ENCODE results near the gene RCOR1.
"Not testable (repeated sequence)": the region's sequence is repeated elsewhere in the genome, so short reads cannot be mapped to it uniquely, and the experiment has no call there.

The RCOR1 gene

DNA sequence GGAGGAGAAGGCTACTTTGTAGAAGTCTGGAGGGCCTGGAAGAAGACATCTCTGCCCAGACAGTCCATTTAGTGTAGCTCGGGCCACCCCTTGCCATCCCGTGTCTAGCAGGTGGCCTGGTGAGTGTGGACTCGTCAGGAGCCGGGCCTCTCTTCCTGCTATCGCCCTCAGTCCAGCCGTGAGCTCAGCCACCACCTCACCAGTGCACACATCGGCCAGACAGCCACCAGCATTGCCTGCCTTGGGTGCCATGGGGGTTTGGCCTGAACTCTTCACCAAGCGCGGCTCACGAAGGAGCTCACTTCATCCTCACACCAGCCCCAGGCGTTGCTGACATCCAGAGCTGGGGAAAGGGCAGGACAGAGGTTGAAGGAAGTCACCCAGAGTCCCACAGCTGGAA is 165.2 kb downstream of the RCOR1 start:
- no peak for DNase-seq

DNA sequence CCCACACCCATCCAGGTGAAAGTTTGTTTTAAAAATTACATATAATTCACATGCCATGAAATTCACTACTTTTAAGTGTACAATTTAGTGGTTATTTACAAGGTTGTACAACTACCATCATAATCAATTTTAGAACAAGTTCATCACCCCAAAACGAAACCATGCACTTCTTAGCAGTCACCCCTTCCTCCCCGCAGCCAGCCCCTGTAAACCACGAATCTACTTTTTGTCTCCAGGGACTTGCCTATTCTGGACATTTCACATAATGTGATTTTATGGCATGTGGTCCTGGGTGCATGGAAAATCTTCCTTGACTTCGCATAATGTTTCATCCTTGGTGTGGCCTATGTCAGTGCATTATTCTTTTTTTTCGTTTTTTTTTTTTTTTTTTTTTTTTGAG is 165.6 kb downstream of the RCOR1 start:
- no peak for DNase-seq

DNA sequence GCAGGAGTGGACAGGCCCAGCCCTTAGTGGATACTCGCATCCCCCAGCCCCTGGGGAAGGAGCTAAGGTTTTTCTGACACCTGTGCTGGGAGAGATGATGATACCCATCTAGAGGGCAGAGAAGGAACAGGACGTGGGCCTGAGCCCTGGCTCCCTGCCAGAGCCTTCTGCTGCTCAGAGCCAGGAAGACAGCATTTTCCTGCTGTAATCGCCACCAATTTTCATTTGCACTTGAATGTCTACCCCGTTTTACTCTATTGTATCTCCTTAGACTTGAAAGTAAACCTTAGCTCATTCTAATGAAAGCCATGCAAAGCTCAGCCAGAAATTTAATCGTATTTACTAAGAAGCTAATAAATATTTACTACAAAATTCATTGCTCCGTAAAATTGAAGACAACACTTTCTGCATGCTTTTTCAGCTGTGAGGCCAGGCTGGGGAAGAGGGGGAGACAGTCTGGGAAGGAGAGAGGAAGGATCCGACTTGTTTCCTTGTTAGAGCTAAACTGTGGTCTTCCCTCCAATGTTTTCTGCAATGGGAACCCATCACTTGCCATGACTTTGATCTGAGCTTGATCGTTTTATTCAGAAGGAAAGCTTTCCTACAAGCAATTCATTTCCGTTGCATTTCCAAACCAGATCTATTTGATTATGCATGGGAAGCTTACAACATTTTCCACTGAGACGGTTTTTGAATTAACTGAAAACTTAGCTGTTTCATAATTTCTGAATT is 167.2 kb downstream of the RCOR1 start:
- DNase-seq = no peak

DNA sequence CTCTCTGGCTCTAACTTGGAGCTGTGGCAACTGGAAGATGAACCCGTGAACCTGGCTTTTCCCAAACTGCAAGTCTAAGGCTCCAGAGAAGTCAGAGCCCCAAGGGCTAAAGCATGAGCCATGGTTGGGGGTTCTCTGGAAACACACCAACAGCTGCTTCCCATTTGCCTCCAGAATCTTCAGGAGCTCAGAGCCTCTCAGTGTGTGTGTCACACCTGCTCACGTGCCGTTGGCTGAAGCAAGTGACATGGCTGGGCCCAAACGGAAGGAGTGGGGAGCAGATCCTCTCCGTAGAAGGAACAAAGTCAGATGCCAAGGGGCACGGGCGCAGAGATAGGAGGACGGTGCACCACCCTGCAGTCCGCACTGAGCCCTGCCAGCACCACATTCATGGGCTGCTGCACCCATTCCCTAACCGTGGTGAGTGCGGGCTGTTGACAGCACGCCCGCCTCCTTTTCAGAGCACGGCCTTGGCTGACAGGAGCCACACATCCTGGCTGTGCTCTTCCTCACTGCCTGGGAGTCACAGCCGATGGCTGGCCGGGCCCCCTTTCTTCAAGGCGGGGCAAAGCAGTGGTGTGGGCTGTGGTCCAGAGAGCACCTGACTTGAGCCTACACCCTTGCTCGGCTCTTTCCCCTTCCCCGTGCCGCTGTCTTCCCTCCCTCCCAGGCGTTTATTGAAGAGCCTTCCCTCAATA is 168.2 kb downstream of the RCOR1 start:
- DNase-seq = no peak

DNA sequence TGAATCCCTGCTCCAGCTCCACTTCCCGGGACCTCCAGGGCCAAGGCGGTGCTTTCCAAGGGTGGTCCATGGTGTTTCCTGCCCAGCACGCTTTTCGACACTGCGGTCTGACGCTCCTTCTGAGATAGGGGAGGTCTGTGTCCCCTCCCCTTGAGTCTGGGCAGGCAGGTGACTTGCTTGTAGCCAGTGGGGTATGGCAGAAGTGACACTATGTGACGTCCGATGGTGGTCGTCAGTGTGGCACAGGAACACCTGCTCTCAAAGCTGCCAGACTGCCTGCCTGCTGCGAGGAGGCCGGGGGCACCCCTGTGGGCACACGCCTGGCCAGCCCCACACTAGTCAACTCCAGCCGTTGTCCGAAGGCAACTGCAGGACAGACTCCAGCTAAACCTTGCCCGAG is 168.8 kb downstream of the RCOR1 start:
- DNase-seq = no peak

DNA sequence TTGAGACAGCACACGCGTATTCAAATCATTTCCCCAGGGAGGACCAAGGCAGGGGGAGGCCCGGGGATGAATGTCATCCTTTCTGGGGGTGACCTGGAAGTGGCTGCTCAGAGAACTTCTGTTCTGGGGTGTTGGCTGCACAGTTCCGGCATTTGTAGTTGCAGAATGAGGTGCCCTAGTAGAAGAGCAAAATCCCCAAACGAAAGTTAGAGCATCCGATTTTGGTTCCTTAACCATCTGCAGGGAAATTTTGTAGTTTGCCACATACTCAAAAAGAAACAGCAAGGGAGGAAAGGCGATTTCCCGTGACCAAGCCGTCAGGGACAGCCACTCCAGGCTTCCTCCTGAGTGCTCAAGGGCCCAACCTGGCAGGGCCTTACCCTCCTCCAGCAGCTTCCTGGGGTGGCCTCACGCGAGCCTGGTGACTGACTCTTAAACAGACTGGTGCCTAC is 171.8 kb downstream of the RCOR1 start:
- no peak for DNase-seq

DNA sequence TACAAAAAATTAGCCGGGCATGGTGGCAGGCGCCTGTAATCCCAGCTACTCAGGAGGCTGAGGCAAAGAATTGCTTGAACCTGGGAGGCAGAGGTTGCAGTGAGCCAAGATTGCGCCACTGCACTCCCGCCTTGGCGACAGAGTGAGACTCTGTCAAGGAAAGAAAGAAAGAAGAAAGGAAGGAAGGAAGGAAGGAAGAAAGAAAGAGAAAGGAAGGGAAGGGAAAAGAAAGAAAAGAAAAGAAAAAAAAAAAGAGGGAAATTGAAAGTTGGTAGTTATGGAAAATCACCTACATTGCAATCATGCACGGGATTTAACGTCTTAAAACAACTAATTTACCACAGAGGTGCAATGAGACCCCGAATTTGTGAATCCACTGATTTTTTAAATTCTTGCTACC is 173.3 kb downstream of the RCOR1 start:
- not testable (repeated sequence) for DNase-seq

DNA sequence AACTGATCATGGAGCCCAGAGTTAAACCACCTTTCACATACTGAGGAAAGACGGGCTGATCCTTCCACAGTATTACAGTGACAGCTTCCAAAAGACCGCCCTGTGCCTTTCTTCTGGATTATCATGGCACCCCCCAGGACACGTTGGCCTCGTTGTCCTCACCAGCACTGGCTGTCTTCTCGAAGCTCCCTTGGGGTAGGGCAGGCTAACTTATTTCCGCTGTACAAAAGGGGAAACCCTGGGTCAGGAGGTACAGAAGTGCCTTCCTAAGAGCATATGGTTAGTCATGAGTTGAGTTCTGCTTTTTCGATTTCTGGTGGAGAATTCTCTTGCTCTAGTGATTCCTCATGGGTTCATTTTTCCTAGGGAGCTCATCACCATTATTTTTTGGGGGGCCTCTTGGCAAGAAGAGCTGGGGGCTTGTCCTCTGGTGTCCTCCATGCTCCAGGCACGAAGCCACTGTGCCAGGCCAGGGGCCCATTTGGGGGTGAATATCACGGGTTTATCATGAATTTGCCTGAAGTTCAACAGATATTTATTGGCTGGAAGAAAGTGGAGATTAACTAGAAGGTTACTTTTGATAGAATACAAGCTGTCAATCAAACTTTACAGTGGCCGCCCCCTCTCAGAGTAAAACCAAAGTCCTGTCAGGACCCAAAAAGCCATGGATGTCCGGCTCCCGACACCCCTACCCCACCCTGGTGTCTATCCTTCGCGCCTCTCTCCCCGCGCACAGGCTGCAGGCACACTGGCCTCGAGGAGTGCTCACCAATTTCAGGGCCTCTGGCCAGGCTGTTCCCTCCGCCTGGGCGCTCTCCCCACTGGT is 176.0 kb downstream of the RCOR1 start:
- DNase-seq = no peak

DNA sequence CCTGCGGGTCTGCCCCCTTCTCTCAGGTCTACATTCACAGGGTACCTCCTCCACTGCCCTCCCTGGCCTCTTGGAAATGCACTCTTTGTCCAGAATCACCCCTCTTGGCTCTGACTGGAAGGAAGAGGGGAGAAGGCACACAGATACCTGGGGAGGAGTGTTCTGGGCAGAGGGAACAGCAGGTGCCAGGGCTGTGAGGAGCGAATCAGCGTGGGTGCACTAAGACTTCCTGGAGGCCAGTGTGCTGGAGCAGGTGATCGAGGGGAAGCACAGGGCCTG is 176.5 kb downstream of the RCOR1 start:
- DNase-seq = no peak

DNA sequence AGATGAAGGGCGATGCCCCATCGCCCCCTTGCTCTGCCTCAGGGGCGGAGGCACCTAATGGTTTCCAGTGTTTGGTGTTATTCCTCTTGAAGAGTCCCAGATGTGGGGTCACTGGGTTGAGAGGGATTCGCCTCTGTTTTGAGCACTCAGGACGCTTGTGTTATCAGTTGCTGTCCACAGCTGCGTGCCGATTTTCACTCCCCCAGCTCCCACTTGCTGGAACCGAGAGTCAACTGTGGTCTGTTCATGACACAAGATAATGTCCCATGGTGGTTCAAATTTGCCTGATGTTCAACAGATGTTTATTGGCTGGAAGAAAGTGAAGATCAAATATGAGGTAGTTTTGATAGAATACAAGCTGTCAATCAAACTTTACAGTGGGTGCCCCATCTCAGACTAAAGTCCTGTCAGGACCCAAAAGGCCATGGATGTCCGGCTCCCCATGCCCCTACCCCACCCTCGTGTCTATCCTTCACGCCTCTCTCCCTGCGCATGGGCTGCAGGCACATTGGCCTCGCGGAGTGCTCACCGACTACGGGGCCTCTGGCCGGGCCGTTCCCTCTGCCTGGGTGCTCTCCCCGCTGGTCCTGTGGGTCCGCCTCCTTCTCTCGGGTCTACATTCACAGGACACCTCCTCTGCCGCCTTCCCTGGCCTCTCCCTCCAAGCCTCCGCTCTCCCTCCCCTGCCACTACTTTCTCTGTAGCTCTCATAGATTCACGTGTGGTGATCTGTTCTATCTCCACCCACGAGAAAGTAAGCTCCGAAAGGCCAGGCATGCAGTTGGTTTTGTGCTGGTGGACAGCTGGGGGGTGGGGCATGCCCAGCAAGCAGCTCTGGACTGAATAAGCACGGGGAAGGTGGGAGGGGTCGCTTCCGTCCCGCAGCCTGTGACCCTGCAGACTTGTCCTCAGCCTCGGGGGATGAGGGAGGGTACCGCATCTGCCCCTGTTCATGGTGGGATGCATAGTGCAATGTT is 178.0 kb downstream of the RCOR1 start:
- DNase-seq = no peak

DNA sequence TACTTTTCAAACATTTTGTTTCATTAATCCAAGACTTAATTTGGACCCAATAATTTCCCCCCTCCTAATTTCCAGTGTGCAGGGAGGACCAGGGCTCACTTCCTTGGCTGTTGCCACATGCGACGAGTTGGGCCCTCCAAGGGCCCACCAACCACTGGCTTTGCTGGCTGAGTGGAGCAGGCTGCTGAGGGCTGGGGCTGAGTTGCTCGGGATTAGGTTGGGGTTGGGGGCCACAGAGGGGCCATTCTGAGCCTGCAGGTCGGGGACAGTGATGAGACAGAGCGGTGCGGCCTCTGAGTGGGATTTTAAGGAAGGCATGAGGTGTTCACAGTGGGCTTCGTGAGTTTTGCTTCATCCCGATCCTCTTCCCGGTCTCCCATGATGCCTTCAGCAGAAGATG is 178.7 kb downstream of the RCOR1 start:
- DNase-seq = no peak

DNA sequence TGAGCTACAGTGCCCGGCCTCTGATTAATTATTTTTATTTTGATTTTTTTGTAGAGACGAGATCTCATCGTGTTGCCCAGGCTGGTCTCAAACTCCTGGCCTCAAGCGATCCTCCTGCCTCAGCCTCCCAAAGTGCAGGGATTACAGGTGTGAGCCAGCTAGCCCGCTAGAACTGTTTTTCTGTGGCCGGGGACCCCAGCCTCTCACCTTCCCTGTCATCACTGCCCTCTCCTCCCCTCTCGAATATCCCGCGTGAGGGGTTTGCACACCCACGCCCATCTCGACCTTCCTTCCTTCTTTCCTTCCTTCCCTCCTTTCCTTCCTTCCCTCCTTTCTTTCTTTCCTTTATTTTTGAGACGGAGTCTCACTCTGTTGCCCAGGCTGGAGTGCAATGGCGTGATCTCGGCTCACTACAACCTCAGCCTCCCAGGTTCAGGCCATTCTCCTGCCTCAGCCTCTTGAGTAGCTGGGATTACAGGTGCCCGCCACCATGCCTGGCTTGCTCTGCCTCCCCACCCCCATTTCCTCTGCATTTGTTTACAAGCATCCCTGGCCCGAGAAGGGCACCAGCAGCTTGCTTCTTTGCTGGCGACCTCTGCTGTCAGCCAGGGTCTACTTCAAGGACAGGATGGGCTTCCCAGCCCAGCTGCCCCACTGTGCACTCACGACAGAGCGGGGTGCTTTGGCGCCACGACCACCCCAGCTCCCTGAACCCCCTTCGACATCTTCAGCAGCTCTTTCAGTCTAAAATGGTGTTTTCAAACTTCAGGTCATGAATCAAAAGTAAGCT is 180.5 kb downstream of the RCOR1 start:
- DNase-seq = peak in 1 of 2 experiments; percentile 30

DNA sequence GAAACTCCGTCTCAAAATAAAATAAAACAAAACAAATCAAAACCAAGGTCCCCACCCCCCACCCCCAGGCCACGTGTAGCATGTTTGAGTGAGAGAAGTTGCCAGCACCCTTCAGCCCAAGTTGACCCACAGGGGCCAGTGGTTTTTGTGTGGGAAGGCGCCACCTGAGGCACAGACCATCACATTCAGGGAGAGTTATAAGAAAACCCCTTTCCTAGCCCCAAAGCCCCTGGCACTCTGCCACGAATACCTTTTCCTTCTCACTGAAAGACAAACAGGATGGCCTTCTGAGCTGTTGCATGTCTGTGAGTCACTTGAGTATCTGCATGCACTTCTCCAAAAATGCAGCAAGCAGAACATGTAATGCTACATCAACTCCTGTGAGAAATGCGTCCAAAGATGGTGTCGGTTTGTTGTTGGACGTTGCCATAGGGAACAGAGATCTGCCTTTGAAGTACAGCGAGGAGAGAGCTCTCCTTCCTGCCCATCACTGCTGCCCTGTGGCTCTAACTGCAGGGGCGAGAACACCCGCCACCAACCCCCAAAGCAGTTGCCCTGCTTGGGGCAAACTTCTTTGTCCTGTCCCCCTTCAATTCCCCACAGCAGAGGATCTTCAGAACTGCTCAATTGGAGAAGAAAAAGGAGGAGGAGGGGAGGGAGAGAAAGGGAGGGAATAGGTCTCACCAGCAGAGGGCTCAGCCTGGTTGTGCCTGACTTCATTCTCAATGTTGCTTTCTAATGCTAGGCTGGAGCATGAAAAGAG is 182.1 kb downstream of the RCOR1 start:
- peak; percentile 42 to 74 for DNase-seq

DNA sequence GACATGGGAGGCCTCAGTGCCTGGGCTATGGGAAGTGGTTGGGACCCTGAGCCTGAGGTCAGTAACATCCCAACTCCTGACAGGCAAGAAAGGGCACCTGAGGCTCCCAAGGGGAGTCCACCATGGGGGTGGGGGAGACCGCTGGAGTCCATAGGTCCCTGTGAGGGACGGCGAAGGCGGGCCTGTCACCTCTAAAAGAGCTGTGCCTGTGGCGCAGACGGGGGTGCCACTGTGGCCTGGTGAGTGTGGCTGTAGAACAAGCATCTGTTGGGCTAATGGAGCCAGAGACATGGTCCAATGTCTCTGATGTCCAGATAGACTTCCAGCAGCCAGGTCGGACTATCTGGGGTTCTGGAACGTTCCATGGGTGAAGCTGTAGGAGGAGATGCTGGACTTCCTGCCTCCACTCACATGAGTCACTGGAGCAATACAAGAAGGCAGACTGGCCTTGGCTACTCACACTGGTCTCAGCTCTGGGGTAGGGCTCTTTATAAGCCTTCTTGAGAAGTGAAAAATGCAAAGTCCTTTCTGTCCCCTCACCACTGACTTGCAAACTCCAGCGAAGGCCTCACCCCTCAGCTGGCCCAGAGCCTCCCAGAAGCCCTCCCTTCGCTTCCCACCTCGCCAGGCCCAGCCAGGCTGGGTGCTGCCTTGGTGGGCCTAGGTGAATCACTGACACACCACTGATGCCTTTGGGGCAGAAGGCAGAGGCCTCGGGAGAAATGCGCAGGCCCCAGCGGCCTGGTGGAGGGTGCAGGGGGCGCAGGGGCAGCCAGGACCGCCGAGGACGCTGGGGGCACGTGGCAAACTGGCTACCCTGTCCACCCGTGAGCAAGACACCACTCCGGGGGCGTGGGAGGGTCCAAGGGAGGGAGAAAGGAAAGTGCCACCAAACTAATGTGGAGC is 183.7 kb downstream of the RCOR1 start:
- no peak for DNase-seq

DNA sequence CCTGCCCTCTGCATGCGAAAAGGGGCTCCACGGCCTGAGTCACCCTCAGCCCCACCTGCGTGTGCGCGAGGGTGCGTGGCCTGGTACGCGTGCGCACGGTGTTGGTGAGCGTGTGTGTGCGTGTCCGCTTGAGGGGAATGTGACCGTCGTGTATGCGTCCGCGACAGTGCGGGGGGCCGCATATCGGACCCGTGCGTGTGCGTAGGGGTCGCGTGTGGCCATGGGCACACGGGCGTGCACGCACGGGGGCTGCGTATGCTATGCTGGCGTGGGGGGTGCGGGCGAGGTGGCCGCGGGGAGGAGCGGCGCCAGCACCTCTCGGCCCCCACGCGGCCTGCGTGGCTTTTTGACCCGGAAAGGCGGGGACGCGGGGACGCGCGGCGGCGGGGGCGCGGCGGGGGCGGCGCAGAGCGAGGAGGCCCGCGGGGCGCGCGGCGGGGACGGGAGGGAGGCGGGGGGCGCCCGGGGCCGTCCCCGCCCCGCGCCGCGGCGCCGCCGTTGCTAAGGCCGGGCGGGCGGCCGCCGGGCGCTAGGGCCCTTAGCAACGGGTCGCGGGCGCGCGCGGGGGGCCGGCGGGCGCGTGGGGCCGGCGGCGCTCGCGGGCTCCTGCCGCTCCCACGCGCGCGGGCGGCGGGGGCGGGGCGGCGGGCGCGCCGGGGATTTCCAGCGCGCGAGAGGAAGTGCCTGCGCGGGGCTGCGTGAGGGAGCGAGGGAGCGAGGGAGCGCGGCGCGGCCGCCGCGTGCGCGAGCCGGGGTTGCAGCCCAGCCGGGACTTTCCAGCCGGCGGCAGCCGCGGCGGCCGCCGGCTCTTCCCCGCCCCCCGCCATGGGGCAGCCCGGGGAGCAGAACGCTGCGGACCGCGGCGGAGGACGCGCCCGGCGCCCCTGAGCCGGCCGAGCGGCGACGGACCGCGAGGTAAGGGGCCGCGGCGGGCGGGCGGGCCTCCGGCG is 184.6 kb downstream of the RCOR1 start, which contains the start of gene TRAF3:
Gene TRAF3 (plus strand): TSS at position 689 of the 950 bp plus-strand sequence. CDS start 92,753 bp downstream, outside the sequence.
- DNase-seq = peak in 1 of 2 experiments; percentile 62

DNA sequence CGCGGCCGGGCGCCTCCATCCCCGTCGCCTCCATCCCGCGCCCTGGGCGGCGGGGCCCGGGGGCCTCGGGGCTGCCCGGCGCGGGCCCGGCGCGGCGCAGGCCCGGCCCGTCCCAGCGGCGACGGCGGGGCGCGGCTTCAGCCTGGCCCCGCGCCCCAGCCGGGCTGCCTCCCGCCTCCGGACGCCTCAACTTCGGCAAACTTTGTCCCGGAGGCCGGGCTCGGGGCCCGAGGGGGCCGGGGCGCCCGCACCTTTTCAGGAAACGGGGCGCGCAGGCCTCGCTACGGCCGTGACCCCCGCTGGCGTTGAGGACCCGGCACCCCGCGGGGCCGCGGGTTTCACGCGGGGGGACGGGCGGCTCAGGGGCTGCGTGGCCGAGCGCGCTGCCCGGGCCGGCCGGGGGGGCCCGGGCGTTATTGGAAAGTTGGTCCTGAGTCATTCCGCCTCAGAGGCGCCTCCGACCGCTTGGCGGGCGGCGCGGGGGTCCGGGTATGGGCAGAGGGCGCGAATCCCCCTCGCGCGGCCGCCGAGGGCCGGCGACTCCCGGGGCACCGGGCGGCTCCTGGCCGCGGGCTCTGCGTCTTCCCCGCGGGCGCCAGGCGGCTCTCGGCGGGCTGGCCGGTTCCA is 185.4 kb downstream of the RCOR1 start:
- no peak for DNase-seq

DNA sequence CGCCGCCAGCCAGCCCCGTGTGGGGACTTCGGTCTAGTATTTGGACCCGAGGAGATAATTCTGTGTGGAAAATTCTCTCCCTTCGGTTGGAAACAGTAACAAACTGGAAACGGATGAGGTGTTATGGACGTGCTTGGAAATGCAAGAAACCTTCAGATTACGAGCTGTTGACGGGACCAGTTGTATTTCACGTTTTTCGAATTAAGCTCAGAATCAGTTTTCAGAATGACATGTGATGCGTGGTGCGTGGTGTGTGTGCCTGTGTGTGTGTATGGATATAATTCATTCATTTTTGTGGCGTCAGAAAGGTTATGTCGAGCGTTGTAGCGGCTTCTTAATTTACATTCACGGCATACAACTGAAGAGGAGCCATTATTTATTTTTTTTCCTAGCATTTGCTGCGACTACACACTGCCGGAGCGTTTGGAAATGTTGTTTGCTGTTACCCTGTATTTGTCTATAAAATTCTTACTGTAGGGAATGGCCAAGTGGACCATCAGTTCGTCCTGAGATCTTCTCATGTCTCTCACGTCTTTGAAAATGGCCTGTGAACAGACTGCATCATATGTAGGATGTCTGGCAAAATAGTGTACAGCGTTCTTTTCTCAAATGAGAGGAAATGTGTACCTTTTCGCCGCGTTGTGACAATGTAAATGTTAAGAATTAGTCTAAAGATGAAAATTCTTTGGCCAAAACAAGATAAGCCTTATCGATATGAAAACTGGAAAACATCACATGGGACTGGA is 186.1 kb downstream of the RCOR1 start:
- DNase-seq = no peak
